ENCODE measurements around the gene SORBS1.

DNA sequence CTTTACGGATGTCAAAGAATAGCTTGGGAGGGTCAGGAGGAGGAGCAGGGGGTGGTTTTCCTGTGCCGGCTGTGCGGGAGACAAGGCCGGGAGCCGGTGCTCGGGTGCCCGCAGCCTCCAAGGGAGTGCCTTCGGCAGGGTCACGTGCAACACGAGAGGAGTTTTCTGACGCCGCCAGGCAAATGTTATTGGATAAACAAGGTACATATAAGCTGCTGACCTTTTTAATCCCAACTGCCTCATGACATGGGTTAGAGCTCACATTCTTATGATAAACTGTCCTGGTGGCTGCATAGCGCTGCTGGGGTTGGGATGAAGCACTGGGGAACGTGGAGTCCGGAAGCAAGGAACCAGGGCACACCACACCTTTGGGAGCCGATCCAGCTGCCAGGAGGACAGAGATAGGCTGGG is 145.5 kb downstream of the SORBS1 start:
- TF ChIP-seq POLR2A (IDR thresholded peaks at IDR 0.05) (no peak), CTCF (IDR thresholded peaks at IDR 0.05) (no peak)
